AG08395 (cell line): ENCODE measurements around the gene VAC14.

Experiments
- DNase-seq: peaks from one replicate; pipeline ENCODE4 v3.0.0; 2012; ENCODE audit warnings: mixed read lengths, low spot score

Gene VAC14

GRCh38 chr16:70725024-70725911, 75.7 kb downstream of the VAC14 start:
- DNase-seq = no peak

- no peak for DNase-seq
Measured at GRCh38 chr16:70724146-70725023, 76.6 kb downstream of the VAC14 start.

GRCh38 chr16:70723740-70724145, 77.2 kb downstream of the VAC14 start:
- DNase-seq = no peak

- no peak for DNase-seq
Measured at GRCh38 chr16:70721202-70721963, 79.6 kb downstream of the VAC14 start.

GRCh38 chr16:70720425-70721201, 80.3 kb downstream of the VAC14 start:
- DNase-seq = no peak

GRCh38 chr16:70717065-70717464, 83.9 kb downstream of the VAC14 start:
- DNase-seq = no peak

- no peak for DNase-seq
Measured at GRCh38 chr16:70715860-70716357, 85.0 kb downstream of the VAC14 start.

- peak; percentile 95 for DNase-seq
Measured at GRCh38 chr16:70715055-70715858, 85.7 kb downstream of the VAC14 start.

- no peak for DNase-seq
Measured at GRCh38 chr16:70714581-70715054, 86.3 kb downstream of the VAC14 start.

GRCh38 chr16:70713824-70714223, 87.1 kb downstream of the VAC14 start:
- no peak for DNase-seq

- no peak for DNase-seq
Measured at GRCh38 chr16:70713342-70713741, 87.6 kb downstream of the VAC14 start.

GRCh38 chr16:70712942-70713341, 88.0 kb downstream of the VAC14 start:
- DNase-seq = no peak

GRCh38 chr16:70712359-70712758, 88.6 kb downstream of the VAC14 start:
- DNase-seq = no peak

- DNase-seq = no peak
Measured at GRCh38 chr16:70711211-70712031, 89.5 kb downstream of the VAC14 start.

GRCh38 chr16:70710422-70711210, 90.3 kb downstream of the VAC14 start:
- DNase-seq = no peak

GRCh38 chr16:70709942-70710341, 91.0 kb downstream of the VAC14 start:
- DNase-seq = no peak

- DNase-seq = no peak
Measured at GRCh38 chr16:70709457-70709856, 91.5 kb downstream of the VAC14 start.
